HG02623 (cell line): ENCODE measurements around the gene GSX1.
"Not testable (repeated sequence)": the region's sequence is repeated elsewhere in the genome, so short reads cannot be mapped to it uniquely, and the experiment has no call there.

Experiments
- ATAC-seq: cut with Tn5 transposase; IDR thresholded peaks from one replicate; pipeline ENCODE4 v1.9.1; 2021; ENCODE audit warnings: moderate library complexity; ENCODE audit not compliant: unreplicated experiment

The GSX1 gene

DNA sequence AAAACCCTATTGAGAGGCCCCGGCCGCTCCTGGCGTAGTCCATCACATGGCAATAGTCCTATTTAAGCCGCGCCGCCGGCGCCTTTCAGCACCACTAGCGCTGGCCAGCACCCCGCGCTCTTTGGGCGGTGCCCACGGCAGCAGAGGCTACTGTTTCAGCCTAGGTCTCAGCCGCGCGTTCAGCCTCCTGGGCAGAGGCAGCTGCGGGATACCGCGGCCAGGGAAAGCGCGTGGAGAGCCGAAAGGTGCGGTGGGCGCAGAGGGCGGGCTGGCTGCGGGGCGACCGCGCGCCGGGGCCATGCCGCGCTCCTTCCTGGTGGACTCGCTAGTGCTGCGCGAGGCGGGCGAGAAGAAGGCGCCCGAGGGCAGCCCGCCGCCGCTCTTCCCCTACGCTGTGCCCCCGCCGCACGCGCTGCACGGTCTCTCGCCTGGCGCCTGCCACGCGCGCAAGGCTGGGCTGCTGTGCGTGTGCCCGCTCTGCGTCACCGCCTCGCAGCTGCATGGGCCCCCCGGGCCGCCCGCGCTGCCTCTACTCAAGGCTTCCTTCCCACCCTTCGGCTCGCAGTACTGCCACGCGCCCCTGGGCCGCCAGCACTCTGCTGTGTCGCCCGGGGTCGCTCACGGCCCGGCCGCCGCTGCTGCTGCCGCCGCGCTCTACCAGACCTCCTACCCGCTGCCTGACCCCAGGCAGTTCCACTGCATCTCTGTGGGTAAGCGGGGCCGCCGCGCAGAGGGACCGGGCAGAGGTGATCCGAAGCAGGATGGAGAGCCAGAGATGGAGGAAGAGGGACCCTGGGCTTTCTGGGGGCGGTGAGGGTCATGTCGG lies at the start of gene GSX1:
Gene GSX1, plus strand, starts transcription at position 91 of the 826 bp plus-strand sequence. Its CDS starts 208 bp downstream, at position 299.
- no peak for ATAC-seq

DNA sequence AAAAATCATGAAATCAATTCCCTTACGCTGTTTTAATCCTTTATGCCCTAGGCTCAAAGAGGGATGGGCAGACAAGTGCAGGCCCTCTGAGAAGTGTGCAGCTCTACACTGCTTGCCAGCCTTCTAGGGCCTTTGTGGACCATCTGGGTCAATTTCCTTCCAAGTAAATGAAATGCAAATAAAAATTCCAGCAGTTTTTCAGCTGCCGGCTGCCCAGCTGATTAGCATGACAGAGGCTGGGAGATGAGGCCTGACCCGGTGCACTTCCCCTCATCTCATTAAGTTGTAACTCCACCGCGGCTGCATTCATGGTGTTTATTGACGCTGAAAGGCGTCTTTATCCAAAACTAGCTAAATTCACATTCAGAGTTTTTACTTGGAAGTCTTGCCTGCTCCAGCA lies 47.5 kb upstream of the GSX1 start:
- ATAC-seq = no peak

DNA sequence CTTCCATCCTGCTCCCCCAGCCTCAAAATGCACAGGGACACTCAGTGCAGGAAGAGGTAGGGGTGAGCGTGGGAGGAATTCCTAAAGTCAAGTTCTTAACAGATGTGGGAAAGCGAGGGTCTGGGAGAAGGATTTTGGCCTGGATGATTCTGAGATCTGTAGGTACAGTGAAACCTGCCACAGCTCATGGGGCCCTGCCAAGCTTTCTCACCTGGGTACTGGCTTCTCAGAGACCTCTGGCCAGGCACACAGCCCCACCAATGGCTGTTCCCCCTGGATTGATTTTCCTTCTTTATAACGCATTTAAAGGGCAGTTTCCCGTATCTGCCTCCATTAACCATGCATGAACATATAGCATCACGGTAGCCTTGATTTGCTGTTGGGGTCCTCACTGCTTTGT lies 47.0 kb upstream of the GSX1 start:
- no peak for ATAC-seq

DNA sequence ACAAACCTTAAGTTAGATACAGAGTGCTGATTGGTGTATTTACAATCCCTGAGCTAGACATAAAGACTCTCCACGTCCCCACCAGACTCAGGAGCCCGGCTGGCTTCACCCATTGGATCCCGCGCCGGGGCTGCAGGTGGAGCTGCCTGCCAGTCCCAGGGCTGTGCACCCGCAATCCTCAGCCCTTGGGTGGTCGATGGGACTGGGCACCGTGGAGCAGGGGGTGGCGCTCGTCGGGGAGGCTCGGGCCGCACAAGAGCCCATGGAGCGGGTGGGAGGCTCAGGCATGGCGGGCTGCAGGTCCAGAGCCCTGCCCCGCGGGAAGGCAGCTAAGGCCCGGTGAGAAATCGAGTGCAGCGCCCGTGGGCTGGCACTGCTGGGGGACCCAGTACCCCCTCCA lies 44.1 kb upstream of the GSX1 start:
- ATAC-seq = not testable (repeated sequence)

DNA sequence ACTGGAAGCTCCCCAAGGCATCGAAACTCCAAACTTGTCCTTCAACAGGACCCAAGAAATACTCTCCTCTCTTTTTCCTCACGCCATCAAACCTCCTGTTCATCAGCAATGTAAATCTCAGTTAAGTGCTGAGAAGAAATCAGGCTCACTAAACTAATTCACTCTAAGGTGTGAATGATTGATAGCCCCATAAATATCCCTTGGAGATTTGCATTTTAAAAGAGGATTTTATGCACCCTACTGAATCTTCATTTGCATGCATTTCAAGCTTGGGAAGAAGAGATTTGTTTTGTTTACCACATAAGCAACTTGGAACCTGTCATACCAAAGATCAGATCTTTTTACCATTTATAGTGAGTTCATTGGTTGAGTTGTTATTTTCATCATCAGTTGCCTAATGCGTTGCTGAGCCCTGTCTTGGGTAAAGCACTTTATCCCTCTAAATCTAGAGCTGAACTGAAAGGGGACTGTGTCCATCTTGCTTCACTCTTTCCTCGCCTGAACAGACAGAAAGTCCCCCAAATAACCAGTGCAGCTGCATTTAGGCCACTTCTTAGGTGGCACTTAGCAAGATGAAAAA lies 40.2 kb upstream of the GSX1 start:
- no peak for ATAC-seq

DNA sequence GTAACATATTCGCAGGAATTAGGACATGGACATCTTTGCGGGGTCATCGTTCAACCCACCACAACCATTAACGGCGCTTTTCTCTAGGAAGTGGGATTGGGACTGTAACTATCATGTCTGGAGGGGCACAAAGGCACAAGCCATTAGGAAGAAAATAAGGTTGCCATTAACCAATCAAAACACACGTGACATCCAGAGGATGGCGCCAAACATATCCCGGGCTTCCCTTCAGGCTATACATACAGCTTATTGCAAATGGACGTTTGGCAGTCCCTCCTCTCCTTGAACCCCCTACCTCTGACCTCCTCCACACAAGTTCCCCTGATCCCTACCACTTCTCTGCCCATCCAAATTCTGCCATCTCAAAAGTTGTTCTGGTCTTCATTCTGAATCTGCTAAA lies 26.6 kb upstream of the GSX1 start:
- no peak for ATAC-seq

DNA sequence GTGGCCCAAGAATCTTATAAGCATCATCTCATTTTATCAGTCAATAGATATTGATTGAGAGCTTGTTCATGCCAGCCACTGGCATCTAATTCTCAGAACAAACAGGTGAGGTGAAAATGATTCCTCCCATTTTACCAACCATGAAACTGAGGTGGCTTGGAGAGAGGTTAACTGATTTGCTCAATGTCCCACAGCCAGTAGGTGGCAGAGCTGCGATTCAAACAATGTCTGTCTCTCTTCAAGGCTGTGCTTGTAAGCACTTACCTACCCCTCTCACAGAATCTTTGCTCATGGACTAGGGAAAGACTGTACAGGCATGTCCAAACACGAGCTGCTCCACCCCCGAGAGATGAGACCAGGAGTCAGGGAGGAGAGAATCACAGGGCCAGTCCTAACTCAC lies 21.5 kb upstream of the GSX1 start:
- no peak for ATAC-seq

DNA sequence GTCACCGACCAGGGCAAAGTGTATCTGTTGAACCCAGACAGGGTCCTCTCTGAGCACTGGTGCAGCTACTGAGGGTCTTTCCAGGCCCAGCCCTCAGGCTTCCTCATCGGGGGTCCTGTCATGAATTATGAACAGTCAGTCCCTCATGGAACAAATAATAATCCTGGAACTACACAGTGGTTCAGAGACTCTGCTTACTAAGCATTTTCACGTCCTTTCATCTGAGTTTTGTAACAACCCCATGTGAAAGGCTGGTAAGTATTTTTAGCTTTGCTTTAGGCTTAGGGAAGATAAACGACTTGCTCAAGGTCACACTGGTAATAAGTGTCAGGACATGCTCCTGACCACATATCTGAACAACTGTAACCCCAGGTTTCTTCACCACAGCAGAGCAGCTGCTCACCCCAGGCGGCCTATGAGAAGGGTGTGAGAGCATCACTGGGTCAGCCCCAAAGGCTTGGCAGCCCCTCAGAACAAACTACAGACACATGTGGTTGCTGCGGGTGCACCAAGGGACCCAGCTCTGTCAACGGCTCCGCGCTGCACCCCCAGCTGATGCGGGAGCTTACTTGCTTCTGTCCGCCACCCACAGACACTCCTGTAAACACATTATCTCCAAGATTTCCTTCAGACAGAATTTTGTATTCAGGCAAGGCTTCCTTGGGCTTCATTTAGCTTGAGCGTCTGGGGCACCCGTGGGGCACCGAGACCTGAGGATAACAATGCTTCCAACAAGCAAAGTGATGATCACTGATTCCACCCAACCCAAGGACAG lies 19.4 kb upstream of the GSX1 start:
- ATAC-seq = no peak

DNA sequence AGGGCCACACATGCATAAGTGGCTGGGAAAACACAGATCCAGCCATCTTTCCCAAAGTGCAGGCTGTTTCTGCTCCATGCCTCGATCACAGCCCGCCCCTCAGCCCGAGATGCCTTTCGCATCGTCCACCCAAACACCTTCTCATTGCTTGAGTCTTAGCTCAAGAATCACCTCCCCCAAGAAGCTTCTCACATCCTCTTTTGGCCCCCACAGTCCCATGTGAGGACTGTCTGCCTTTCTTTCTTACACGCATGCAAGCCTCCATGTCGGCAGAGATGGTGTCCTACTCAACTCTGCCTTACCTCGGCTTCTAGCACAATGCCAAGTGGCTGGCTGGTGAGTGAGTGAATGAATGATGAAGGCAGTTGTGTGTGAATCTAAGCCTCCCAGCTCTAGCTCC lies 18.1 kb upstream of the GSX1 start:
- no peak for ATAC-seq

DNA sequence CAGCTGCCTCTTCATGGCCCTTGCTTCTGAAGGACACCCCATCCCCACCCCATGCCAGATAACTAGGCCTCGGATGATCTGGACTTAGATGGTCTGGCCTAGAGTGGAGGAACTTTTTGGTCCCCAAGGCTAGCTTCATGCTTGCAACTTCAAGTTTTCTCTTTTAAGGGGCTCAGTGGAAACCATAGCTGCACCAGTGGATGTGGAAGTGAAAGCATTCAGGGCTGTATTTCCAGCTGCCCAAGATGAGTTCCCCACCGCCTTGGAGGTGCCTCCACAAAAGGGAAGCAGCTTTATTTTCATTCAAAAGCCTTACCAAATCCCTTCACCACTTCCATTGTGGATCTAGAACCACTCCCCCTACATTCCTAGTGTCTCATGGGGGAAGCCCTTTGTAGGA lies 17.6 kb upstream of the GSX1 start:
- ATAC-seq = no peak

DNA sequence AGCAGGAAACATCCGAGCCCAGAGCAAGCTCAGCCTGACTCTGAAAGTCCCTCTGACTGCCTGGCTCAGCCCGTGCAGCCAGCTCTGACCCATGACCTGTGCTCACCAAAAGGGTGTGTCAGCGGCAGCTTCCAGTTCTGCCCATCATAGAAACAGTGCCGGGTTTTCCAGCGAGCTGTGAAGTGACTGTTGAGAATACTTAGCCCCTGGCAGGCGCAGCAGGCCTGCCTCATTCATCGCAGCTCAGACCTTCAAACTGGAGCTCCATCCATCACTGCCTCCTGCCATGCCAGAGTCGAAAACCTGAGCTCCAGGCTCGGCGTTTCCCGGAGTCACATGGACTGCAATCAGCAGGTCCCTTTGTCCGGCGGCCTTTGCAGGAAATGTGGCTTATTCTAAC lies 16.3 kb upstream of the GSX1 start:
- no peak for ATAC-seq

DNA sequence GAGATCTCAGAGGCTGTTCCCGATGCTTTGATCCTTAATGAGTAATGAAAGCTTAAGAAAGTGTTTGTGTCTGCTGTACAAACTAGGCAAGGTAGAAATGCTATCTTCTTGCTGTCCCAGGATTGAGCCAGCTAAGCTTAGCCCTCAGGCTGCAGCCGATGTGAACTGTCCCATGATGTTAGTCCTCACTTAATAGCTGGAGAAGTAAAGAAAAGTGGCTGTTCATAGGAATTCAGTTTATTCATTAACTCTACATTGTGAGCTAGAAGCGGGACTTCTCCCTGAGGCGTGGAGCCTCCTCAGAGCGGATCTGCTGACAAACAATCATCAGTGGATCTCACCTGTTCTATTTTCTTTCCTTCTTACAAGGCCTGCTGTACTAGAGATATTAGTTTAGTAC lies 10.1 kb upstream of the GSX1 start:
- no peak for ATAC-seq

DNA sequence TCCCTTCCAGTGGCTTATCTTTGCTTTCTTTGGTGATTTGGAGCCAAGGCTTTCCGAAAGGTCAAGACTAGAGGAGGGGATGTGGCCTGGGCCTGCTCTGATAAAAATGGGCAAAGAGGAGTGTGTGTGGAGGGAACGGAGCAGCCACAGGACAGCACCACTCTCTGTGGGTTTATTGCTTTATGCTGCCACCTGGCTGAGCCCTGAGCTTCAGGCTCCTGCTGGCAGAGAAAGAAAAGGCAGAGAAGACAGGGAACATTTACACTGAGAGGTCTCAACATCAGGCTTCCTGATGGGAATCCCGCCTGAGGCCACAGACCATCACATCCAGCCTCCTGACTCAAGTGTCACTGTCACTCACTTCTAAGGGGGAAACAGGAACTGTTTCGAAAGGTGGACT lies 9.2 kb upstream of the GSX1 start:
- no peak for ATAC-seq

DNA sequence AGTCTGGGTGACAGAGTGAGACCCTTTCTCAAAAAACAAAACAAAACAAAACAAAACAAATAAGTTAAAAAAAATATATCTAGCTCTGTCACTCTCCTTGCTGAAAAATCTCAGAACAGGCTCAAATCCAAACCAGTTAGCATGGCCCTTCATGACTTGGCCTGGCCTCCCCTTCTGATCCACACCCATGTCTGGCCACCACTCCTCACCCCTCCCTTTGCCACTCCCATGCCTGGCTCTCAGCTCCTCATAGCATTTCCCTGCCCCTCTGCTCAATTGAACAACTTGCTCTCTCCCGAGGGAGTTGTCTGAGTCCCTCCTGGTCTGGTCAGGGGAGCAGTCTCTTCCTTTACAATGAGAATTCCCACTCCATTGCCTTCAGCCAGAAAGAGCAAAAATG lies 4.0 kb upstream of the GSX1 start:
- ATAC-seq = no peak

DNA sequence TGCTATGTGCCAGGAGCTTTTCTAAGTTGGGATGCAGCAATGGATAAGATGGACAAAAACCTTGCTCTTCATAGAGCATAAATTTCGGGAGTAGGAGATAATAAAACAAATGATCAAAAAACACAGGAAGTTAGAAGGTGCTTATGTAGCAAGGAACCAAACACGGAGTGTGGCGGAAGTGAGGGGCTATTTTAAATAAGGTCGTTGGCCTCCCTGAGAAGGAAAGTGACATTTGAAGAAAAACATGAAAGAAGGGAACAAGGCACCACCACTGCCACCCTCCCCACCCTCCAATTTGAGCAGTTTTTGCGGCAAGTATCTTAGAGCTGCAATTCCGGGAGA lies 3.2 kb upstream of the GSX1 start:
- no peak for ATAC-seq

DNA sequence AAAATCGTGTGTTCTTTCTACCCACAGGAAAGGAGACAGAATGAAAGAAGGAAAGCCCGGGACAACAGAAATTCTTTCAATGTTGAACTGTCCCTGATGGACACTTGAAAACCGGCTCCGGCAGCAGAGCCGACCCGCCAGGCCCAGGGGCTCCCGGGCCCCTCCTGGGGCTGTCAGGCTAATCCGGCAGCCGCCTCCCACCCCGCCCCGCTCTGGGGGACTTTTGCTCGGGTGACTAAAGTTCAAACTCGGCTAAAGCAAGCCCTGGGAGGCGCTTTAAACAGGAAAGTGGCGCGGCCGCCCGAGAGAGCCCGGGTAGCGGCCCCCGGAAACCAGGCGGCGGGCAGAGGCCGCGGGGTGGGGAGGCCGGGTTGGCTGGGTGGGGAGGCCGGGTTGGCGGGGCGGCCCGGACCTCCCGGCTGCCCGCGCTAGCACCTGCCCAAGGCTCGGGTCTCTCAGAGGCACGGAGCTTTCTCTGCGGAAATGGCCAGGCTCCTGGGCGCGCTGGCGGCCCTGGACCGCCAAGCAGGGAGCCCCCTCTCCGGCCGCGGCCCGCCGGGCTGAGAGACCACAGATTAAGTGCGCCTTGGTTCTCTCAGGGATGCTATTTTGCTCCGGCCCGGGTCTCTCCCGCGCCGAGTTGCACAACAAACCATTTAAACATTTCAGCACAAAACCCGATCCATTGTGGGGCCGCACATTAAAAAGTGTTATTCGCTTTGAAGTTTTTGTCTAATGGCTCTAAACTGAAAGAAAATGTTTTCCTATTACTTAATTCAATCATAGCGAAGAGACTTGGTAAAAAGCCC lies 2.6 kb upstream of the GSX1 start:
- ATAC-seq = no peak

DNA sequence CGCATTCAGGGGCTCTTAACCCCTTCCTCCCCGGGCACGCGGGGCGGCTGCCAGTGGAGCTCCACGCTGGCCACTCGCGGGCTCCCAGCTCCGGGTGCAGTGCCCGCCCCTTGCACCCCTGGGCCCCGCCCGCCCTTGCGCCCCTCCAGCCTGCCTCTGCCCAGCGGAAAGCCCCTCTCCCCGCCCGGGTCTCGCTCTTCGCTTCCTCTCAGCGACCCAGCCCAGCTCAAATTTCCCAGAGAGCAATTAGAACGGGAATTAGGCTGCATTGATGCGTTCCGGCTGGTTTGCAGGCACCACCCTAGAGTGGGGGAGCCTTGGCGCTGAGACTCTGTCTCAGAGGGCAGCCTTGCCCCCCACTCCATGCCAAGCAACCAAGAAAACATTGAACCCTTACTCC lies 1.8 kb upstream of the GSX1 start:
- no peak for ATAC-seq

DNA sequence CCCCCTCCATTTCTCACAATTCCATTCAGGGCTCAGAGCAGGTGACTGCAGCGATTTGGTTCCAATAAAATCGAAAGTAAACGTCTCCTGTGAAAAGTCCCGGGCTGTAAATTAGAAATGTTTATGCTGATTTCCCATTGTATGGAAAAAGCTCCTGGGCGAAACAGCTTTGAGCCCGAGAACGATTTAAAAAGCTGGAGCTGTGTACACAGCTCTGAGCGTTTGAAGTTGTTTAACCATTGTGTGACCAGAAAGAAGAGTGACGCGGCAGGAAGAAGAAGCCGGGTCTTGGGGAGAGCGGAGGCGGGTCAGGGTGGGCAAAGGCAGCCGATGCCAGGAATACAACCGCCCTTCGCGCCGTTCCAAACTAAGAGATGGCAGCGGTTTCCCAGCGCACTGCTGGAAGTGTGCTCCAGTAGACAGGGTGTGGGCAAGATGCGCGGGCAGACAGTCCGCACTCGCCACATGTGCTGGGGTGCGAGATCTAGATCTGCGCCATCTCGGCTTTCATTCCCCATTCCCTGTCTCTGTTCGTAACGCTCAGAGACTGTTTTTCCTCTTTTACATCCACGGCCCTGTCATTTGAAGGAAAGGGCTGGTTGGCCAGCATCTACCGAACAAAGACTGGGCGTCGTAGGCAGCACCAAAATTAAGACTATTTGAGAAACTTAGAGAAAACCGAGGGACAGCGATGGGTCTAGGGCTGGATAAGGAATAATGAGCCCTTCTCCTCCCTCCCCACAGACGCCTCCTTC lies 960 bp upstream of the GSX1 start:
- ATAC-seq = no peak

DNA sequence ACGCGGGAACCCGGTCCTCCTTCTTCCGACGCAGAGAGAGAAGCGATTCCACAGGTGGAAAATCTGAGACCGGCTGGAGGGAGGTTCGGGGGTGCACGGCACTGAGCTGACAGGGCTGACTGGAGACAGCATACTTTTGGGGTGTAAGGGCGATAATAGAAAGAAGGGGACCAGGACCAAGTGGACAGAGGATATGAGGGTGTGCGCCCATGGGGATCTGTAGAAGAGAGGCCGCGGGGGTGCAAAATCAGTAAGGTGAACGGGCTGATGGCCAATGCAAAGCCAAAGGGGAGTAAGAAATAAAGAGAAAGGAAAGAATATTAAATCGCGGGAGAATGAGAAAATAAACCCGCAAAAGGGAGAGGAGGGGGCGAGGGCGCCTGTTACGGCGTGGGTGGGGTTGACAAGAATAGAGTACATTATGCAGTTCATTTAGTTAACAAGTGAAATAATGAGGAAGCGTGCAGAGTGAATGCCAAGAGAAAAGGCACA lies 336 bp upstream of the GSX1 start:
- no peak for ATAC-seq
